LNCAP (cell line): ENCODE measurements around the gene ACACA.

ENCODE experiments used
- CTCF ChIP-seq: fragments of 450-650 bp; IDR thresholded peaks from 2 replicates; pipeline ENCODE4 v1.5.1; 2017; ENCODE audit warnings: mild to moderate bottlenecking

The ACACA gene

DNA sequence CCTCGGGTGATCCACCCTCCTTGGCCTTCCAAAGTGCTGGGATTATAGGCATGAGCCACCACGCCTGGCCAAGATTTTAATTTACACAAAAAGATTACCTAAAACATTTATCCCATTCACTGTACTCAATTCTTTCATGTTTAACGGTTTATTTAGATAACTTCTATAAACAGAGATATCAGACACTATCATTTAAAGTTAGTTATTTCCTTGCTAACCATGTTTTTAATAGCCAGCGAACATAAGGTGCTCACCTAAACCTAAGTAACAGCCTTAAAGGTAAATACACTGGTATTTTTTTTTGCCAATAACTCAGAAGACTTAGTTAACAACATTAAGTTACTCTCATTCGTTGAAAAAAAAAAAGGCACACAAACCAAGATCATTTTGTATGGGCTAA, 112.9 kb downstream of the ACACA start:
- TF ChIP-seq CTCF, result no peak

GRCh38 chr17:37292429-37293139, 114.1 kb downstream of the ACACA start:
- TF ChIP-seq CTCF, result no peak

GRCh38 chr17:37291351-37291750, 115.3 kb downstream of the ACACA start:
- TF ChIP-seq CTCF, result no peak

- TF ChIP-seq CTCF, result no peak
Measured at GRCh38 chr17:37286430-37286829, 120.2 kb downstream of the ACACA start.

GRCh38 chr17:37284191-37284590, 122.4 kb downstream of the ACACA start:
- TF ChIP-seq CTCF, result no peak

GRCh38 chr17:37283414-37283961, 123.1 kb downstream of the ACACA start:
- no peak for TF ChIP-seq CTCF

GRCh38 chr17:37280841-37281240, 125.8 kb downstream of the ACACA start:
- TF ChIP-seq CTCF, result no peak
